IPS DF 4.7 (cell line): ENCODE measurements around the gene MAP2K5.

Experiments used
- DNase-seq: peaks from one replicate; pipeline ENCODE4 v3.0.0-alpha.2; 2013; ENCODE audit warnings: low spot score; ENCODE audit errors: extremely low read depth

Gene MAP2K5

DNA sequence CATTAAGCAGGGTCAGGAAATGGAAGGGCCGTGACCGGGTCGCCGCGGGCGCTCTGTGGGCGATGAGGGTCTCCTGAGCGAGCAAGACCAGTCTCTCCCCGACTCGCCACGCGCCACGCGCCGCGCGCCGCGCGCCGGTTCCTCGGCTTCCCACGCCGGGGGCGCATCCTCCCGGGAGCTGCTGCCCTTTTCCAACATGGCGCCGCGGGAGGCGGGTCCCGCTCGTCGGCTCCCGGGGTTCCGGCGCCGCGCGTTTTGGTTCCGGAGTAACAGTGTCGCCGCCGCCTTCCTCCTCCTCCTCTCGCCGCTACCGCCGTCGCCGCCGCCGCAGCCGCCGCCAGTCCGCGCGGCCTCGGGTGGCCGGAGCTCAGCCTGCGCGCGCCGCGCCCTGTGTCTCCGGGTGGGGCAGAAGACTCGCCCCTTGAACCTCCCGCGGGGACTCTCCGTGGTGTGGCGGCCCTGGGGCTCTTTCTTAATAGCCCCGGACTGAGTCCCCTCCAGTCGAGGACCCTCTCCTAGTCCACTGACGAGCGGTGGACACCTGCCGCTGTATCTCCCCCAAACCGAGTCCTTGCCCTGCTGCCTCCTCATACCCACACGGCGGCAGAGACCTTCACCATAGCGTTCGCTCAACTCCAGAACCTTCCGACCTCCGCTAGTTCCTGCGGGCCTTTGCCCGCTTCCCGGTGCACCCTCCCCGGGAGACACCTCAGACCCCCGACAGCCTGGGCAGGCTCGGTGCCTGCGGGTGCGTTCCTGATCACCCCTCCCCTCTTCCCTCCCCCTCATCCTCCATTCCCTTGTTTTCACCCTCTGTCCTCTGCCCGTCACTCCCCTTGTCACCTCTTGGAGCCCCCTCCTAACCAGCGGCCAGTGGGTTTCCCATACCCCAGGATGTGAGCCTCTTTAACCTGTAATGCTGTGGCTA, at the start of gene MAP2K5:
Gene MAP2K5 (plus strand): TSS at position 284 of the 928 bp plus-strand sequence. CDS start 633 bp downstream, at position 917.
- DNase-seq, result no peak

DNA sequence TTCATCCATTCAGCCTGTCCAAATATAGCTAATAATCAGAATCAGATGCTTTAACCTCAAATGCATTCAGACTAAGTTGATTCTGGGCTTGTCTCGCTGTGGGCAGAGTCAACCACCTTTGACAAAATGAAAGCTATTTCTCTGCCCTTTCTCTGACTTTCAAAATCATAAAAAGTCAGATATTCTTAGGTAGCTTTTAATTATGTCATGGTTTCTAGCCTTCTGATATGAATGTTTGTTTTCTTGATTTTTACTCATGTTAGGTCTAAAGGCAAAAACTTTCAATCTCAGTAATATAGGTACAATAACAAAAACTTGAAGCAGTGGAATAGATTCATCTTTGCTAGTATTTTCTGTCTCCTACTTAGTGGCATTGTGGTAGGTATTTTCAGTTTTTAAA, 46.9 kb upstream of the MAP2K5 start:
- DNase-seq, result no peak

DNA sequence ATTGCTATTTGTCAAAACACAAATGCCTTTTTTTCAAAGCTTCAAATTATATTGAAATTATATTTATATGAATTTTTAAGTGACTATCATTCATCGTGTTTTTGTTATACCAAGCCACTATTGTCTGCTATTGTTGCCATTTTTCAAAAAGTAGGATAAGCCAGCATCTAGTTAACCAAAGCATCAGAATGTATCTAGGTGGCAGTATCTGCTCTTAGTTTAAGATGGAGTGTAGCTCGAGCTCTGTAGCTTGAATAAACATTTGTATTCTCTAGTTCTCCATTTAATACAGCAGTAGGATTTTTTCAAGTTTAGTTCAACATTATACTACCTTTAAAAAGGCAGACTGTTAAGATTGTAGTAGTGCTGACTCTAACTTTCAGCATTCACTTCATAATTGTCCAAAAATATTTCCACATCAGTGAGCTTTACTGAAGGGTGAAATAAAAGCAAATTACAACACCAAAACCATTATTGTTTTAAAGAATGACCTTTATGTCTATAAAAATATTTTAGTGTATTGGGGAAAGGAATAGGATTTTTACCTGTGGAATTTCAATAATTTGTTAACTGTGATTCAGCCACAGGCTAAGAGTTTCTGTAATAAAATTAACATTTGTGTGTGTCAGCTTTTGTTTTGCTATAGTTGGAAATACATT, 41.2 kb upstream of the MAP2K5 start:
- no peak for DNase-seq

DNA sequence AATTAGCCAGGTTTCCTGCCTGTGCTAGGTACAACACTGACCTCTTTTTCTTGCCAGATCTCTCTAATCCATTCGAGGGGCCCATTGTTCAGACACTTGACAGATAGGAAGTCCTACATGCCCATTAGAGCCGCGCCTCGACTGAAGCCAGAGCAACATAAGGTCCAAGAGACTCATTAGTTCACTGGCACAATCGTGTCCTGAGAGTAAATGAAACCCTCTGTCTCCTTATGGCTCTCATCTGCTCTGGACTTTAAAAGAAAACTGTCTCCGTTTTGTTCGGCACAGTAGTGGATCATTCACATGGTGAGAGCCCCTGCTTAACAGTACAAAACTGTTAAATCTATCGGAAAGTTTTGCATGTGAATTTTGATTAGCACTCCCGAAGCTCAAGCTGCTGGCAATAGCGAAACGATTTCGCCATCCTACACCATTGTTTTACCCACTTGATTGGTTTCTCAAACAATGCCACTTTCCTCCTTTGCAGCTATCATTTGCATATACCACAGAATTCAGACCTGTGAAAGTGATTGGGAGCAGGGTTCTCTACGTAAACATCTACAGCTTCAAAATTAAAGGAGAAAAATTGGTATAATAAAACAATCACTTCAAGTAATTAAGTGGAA, 40.6 kb upstream of the MAP2K5 start:
- DNase-seq, result no peak

DNA sequence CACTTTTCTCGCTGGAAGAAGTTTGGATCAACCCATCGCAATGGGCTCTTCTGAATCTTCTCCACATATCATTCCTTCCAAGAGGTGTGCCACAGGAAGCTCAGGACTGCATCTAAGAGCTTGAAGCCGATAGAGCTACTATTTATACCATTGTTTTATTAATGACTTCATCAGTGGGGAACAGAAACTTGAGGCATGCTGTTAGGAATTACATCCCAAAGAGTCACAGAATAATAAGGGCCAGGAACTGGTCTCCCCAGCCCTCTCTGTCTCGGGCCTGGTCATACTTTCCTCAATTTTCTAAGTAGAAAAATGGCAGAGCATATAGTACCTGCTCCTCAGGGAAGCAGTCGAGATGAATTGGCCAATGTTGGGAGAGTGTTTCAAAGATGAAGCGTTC, 38.4 kb upstream of the MAP2K5 start:
- DNase-seq, result no peak

DNA sequence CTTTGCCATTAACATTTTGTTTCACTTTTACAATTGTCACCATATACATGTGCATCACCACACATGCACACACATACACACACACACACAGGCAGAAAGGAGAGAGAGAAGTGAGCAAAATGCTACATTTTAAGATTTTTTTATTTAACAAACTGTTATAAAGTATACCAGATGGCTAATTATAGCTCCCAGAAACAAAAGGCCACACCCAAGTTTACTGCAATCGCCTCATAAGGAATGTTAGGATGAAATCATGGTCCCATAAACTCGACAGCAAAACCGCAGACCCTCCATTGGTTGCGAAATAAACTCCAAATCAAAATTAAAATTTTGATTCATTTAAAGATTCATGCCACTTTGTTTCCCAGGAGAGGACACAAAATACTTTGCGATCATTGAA, 37.7 kb upstream of the MAP2K5 start:
- DNase-seq, result no peak

DNA sequence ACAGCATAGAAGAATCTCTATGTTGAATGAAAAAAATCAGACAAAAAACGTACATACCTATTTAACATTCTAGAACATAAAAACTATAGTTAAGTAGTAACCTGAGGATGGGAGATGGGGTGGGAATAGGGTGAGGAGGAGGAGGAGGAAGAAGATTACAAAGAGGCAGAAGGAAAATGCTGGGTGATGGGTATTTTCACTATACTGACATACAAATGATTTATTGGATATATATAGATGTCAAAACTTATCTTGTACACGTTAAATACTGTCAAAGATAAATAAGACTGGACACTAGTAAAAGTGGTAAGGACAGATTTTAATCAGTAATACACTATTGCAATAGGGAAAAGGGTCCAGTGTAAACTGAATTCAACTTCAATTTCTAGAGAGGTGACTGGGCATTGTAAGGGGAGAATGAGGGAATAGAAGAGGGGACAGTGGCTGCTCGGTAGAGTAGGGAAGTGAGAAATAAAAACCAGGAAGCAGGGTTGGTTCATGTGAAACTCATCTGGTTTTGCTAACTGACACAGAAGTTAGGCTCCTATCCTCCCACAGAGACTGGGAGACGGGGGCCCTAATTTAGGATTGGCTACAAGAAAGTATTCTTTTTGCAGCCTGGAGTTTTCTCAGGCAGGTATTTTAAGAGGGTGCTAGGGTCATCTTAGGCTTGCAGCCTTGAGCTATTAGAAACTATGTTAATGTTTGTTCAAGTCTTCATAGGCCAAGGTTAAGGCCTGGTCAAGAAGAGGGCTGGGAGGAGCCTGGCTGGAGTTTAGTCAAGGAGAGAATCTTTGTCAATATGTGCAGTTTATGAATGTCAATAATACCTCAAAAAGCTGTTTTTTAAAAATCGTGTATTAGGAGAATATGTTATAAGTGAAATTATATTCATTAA, 36.6 kb upstream of the MAP2K5 start:
- no peak for DNase-seq

DNA sequence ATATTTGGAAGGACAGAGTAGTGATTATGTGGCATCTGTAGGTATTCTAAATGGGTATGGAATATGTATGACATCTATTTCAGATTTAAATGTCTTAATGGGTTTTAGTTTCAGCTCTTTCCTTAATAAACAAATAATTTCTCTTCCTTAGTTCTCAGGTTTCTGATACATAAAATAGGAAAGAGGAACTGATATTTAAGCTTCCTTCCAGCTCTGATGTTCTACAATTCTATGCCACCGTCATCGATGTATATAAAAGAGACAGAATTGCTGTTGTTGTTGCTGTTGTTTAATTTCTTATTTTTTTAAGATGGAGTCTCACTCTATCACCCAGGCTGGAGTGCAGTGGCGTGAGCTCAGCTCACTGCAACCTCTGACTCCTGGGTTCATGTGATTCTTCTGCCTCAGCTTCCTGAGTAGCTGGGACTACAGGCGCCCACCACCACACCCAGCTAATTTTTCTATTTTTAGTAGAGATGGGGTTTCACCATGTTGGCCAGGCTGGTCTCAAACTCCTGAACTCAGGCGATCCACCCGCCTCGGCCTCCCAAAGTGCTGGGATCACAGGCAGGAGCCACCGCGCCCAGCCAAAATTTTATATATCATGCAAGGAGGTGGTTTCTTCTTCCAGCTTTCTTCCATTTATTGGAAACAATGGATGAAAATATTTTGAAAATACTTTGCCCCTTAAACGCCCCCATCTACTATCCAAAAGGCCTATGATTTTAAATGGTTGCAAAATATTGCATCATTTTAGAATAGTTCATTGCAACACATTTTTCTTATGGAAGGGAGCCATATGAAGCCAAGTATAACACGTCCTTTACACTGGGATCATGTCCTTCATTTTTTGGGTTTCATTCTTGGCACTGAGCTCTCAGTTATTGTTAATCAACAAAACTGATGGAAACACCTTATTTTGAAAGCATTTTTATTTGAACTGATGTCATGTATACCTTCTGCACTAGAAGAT, 35.4 kb upstream of the MAP2K5 start:
- no peak for DNase-seq

DNA sequence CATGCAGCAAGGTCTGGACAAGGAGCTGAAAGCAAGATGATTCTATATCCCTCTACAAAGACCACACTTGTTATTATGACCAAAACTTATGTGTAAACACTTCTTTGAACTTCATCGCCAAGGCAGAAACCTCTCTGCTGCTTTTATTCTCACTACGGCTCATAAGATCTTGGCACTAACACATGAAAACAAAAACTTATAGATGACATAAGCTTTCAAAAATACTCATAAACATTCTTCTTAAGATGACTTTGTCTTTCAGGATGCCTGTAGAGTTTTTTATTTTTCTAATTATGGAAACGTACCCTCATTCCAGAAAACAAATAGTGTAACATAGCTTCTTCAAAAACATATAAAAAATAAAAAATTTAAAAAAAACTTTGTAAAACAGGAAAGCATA, 34.1 kb upstream of the MAP2K5 start:
- DNase-seq, result no peak

DNA sequence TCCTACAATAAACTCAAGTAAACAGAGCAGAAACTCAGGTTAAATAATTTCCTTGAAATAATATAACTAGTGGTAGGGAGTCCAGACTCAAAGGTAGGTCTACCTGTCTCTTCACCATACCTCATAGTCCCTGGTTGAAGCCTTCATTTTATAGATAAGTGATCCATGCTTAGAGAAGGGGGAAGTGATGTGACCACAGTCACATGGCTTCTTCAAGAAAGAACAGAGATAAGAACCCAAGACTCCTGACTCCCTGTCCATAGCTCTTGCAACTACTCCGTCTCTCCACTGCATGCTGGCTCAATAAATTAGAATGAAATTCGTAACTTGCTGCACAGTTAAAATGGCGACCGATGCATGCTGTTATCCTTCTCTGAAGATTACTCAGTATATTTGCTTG, 32.6 kb upstream of the MAP2K5 start:
- DNase-seq, result no peak

DNA sequence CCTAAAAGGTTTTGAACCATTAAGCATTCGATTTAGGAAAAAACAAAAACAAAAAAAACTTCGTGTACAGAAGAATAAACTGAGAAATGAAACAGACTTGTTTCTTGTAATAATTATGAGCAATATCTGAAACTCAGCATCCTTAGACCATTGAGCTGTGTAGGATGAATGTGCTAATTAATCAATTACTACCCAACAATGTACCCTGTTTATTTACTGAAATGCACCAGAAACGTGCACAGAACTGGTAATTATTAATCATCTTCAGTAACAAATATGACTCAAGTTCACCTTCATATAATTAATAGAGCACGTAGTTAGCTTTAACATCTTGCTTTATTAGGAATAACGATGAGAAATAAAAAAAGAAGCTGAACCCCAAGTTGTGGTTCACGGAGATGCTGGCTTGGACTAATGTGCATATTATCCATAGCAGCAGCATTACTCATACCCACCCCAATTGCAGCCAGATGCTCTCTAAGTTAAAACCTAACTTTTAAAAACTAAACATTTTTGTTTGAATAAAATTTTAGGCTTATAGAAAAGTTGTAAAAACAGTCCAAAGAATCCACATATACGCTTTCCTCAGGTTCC, 31.8 kb upstream of the MAP2K5 start:
- DNase-seq, result no peak

DNA sequence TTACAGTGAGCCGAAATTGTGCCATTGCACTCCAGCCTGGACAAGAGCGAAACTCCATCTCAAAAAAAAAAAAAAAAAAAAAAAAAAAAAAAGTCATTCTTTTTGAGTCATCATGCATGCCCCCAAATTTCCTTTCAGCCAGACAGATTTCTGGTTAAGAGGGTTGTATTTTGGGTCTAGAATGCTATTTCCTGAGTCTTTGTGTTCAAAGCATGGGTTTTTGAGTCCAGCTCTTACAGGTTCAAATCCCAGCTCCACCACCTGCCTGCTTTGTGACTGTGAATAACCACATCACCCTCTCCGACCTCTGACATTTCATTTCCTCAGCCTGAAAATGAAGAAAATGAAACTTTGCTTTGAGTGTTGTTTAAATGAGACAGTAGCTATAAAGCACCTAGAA, 30.9 kb upstream of the MAP2K5 start:
- DNase-seq, result no peak

DNA sequence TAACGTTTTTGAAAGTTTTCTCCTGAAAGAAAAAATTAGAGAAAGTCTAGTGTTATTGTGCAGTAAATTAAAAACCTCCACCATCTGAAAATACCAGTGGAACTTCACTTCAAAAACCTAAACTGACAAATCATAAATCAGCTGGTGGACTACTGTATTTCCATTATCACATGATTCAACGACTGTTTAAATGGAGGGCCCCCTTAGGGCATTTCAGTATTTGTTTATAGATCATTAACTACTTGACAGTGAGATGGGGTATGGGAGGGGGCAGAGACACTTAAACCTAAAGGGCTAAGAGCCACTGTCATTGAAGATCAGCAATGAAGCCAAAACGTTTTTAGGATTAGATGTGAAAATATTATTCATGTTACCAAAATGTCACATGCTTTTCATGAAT, 30.4 kb upstream of the MAP2K5 start:
- DNase-seq, result no peak

DNA sequence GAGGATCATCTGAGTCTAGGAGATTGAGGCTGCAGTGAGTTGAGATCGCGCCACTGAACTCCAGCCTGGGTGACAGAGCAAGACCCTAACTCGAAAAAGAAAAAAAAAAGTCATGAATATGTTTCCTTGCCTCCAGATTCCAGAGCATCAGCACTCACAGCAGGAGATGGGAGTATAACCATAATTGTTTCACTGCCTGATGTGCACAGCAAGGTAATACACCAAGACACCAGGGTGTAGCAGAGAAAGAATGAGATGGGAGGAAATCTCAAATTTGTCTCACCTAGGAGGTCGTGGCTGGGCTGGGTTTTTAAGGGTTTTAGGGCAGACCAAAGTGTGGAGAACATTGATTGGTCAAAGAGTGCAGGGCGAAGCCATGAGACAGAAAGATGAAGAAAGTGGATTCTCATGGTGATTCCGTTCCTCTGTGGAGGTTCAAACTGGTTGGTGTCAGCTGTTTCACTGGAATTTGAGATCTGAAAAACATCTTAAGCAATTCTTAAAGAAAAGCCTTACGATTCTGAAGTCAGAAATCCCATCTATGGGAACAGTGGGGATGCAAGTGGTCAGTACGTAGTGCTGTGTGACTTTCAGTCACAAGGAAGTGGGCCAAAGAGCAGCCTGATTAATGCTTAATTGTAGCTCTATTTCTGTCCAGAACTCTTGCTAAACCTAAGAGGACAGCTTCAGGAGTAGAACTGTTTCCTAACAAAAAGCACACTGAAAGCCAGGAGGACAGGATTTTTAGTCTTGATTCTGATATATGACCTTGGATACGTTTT, 29.4 kb upstream of the MAP2K5 start:
- DNase-seq, result no peak

DNA sequence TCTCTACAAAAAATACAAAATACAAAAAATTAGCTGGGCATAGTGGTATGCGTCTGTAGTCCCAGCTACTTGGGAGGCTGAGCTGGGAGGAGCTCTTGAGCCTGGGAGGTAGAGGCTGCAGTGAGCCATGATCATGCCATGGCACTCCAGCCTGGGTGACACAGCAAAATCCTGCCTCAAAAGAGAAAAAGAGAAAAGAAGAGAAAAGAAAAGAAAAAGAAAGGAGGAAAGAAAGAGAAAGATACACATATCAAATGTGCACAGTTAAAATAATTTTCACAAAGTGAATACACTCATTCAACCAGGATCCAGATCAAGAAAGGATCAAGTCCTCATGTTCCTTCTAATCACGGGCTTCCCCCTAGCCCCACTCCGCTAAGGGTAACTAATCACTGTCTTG, 27.4 kb upstream of the MAP2K5 start:
- no peak for DNase-seq

DNA sequence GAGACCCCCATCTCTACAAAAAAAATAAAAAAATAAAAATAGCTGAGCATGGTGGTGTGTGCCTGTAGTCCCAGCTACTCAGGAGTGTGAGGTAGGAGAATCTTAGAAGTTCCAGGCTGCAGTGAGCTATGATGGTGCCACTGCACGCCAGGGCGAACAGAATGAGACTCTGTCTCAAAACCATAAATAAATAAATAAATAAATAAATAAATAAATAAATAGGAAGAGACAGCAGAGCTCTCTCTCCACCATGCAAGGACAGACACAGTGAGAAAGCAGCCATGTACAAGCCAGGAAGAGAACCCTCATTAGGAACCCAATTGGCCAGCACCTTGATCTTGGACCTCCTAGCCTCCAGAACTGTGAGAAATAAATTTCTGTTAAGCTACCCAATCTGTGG, 26.9 kb upstream of the MAP2K5 start:
- no peak for DNase-seq

DNA sequence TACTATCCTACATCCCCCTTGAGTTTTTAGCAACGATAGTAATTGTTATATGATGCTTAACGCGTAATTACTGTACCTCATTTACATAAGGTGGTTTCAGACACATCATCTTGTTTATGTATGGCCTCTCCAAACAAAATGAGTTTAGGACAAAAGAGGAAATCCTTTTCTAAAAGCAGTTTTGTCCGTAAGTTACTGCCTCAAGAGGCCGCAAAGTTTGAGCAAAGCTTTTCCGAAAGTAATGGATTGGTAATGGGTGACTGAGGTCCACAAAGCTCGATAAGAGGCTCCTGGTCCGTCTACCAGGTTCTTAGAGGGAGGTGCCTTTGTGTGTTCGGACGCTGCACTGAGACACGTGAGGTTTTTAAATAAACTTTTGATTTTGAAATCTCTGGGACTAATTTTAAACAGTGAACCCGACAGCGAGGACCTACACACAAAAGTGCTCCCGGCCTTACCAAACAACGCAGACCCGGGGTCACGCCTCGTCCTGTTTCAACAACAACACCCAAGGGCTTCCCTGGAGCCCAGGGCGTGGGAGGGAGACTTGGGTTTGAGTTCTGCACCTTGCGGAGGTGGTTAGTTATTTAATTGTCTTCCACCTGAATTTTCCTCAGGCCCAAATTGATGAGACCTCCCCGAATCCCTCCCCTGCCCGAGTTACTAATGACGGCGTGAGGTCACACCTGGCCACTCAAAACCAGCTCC, 22.0 kb upstream of the MAP2K5 start:
- no peak for DNase-seq

DNA sequence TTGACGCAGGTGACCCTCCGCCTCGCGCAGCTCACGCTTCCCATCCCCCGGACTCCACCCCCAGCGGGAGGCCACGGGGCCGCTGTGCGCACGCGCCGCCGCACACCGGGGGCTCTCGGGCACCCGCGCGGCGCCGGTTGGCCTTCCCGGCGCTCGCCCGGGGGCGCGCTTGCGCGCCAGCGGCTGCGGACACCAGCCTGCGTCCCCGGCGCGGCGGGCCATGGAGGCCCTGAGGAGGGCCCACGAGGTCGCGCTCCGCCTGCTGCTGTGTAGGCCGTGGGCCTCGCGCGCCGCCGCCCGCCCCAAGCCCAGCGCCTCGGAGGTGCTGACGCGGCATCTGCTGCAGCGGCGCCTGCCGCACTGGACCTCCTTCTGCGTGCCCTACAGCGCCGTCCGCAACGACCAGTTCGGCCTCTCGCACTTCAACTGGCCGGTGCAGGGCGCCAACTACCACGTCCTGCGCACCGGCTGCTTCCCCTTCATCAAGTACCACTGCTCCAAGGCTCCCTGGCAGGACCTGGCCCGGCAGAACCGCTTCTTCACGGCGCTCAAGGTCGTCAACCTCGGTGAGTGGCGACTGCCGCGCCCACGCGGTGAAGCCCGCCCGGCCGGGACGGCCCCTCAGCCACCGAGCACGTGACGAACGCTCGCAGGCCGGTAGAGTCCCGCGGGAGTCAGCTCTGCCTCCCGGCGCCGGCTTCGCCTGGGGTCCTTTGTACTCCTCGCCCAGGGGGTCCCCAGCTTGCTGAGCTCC, 21.3 kb upstream of the MAP2K5 start, which contains the start of gene C15orf61:
Gene C15orf61 (plus strand): TSS at position 103 of the 754 bp plus-strand sequence. CDS start 118 bp downstream, at position 221.
- no peak for DNase-seq
